Nephron (organoid): ENCODE measurements around the gene ACBD3.

ENCODE experiments used
- H3K27ac Mint-ChIP-seq, 3 experiments: 2 replicates each; pipeline ENCODE4 v1.8.0; 2020; ENCODE audit warnings: mixed read lengths in 3 of 3, mild to moderate bottlenecking in 2 of 3, moderate library complexity in 1 of 3
- H3K27me3 Mint-ChIP-seq: 2 replicates; pipeline ENCODE4 v1.8.0; 2021; ENCODE audit warnings: low read depth, mild to moderate bottlenecking, moderate library complexity, mixed read lengths
- H3K36me3 Mint-ChIP-seq: 2 replicates; pipeline ENCODE4 v1.8.0; 2020; ENCODE audit warnings: low read depth, mixed read lengths
- H3K4me1 Mint-ChIP-seq: 2 replicates; pipeline ENCODE4 v1.8.0; 2020; ENCODE audit warnings: mixed read lengths
- H3K4me3 Mint-ChIP-seq, 3 experiments: 2 replicates each; pipeline ENCODE4 v1.8.0; 2020; ENCODE audit warnings: mild to moderate bottlenecking in 3 of 3, mixed read lengths in 3 of 3, moderate library complexity in 2 of 3
- H3K9me3 Mint-ChIP-seq: 2 replicates; pipeline ENCODE4 v1.8.0; 2020; ENCODE audit warnings: mixed read lengths
- CTCF ChIP-seq, 3 experiments: fragments of 200-600 bp; sonication (generic); IDR thresholded peaks; one replicate each; pipeline ENCODE4 v1.5.0; 2021; ENCODE audit warnings: antibody characterized with exemption in 3 of 3; ENCODE audit not compliant: unreplicated experiment in 3 of 3

ACBD3 gene

GRCh38 chr1:226118357-226118756 lies 68.2 kb downstream of the ACBD3 start:
- peak overlapping the region; percentile 25 to 57 (median 47) for H3K4me3 Mint-ChIP-seq
- H3K27ac Mint-ChIP-seq: peak overlapping the region in 1 of 3 experiments; percentile 81
- H3K4me1 Mint-ChIP-seq: peaks cover 15% of the 10 kb centered on the region
- H3K9me3 Mint-ChIP-seq: no peaks in the 10 kb centered on the region
- H3K36me3 Mint-ChIP-seq: no peaks in the 10 kb centered on the region
- H3K27me3 Mint-ChIP-seq: peaks cover 21% of the 10 kb centered on the region
- no peak for TF ChIP-seq CTCF (IDR thresholded peaks at IDR 0.05; ENCODE audit: unreplicated experiment in 3 of 3)

- H3K27ac Mint-ChIP-seq: no peak overlapping the region
- no peak for TF ChIP-seq CTCF (IDR thresholded peaks at IDR 0.05; ENCODE audit: unreplicated experiment in 3 of 3)
- H3K4me1 Mint-ChIP-seq: peaks cover 21% of the 10 kb centered on the region
- H3K4me3 Mint-ChIP-seq: no peak overlapping the region
- H3K9me3 Mint-ChIP-seq: no peaks in the 10 kb centered on the region
- no peaks in the 10 kb centered on the region for H3K36me3 Mint-ChIP-seq
- H3K27me3 Mint-ChIP-seq: peaks cover 14% of the 10 kb centered on the region
Measured at GRCh38 chr1:226117330-226117729, 69.2 kb downstream of the ACBD3 start.

DNA sequence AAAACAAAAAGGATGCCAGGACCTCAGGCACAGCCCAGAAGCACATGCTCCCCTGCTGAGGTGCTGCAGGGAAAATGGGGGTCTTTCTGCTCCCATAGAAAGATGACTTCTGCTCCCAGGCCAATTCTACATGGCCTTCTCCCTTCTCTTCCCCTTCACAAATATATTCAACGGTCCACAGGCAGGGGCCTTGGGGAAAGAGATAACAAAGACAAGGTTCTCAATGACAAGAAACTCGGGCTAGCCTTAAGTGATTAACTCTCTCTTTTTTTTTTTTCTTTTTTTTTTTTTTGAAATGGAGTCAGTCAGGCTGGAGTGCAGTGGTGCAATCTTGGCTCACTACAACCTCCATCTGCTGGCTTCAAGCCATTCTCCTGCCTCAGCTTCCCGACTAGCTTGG lies 69.9 kb downstream of the ACBD3 start:
- Mint-ChIP-seq H3K4me3 (no peak overlapping the region), H3K9me3 (no peaks in the 10 kb centered on the region), H3K27ac (no peak overlapping the region), H3K4me1 (peaks cover 26% of the 10 kb centered on the region), H3K36me3 (no peaks in the 10 kb centered on the region), H3K27me3 (peaks cover 14% of the 10 kb centered on the region)
- TF ChIP-seq CTCF (IDR thresholded peaks at IDR 0.05; ENCODE audit: unreplicated experiment in 3 of 3): no peak

GRCh38 chr1:226112626-226113025 lies 73.9 kb downstream of the ACBD3 start:
- peak overlapping the region; percentile 45 to 57 (median 51) for H3K4me3 Mint-ChIP-seq
- peak overlapping the region; percentile 40 to 60 (median 53) for H3K27ac Mint-ChIP-seq

DNA sequence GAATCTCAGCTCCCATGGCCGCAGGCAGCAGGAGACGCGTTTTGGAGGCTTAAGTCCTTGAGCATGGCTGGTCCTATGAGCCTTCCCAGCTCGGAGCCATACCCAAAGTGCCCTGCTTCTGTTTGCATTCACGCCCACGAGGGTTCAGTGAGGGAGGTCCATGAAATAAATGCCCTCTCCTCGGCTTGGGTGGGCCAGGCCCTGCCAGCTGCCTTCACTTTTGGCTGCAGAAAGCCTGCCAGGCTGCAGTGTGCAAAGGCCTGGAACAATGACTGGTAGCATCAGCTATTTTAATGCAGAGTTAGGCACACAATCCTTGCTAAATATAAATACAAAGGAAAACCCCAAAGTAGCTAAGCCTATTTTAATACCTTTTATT lies 74.7 kb downstream of the ACBD3 start:
- Mint-ChIP-seq H3K4me1 (peaks cover 41% of the 10 kb centered on the region), H3K27ac (peak overlapping the region; percentile 40 to 86 (median 53))

More at GRCh38 chr1:226112626-226113025, 73.9 kb downstream of the ACBD3 start:
- Mint-ChIP-seq H3K36me3 (no peaks in the 10 kb centered on the region), H3K9me3 (no peaks in the 10 kb centered on the region), H3K27me3 (peaks cover 3% of the 10 kb centered on the region), H3K4me1 (peaks cover 37% of the 10 kb centered on the region)
- TF ChIP-seq CTCF (IDR thresholded peaks at IDR 0.05; ENCODE audit: unreplicated experiment in 3 of 3): no peak

More for the DNA sequence above, 74.7 kb downstream of the ACBD3 start:
- Mint-ChIP-seq H3K4me3 (peak overlapping the region; percentile 78 to 79 (median 79)), H3K9me3 (no peaks in the 10 kb centered on the region), H3K36me3 (no peaks in the 10 kb centered on the region), H3K27me3 (peaks cover 3% of the 10 kb centered on the region)
- TF ChIP-seq CTCF (IDR thresholded peaks at IDR 0.05; ENCODE audit: unreplicated experiment in 3 of 3): no peak
